ENCODE measurements around the gene ABCC4. TPM values are rescaled to one million over a fixed set of nuclear protein-coding genes. Genes with fewer than 3 reads are reported as not detected.

The ABCC4 gene
- total and polyA plus RNA-seq, 10 donors, result 1.4 to 21.0 (median 13.3) TPM

DNA sequence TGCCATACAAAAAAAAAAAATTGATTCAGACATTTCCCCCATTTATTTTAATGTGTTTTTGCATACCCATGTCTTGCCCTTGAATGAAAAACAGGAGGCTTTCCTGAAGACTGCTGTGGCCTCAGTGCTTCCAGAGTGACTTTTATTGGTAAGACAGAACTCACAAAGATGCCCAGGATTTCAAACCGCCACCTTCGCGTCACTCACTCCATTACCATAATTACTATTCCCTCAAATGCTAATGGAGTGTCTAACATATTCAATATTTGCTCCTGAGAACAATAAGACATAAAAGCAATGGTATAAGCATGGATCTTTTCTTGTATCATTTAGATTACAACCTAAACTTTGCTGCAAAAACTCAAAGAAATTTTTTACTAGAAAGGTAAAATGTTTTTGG, 306.7 kb downstream of the ABCC4 start:
- 61 to 89% (median 72%) methylated on average over 3 of the region's 3 CpGs for WGBS, 5 donors
- intact Hi-C loops (cut with DNase I; ENCODE audit: low total_unique reads), result no loop called here
- DNase-seq, result no peak

GRCh38 chr13:94993616-94994015, 307.6 kb downstream of the ABCC4 start:
- WGBS, 5 donors, result 65 to 83% (median 70%) methylated on average over 3 of the region's 3 CpGs
- Histone ChIP-seq H3K4me3 (no peak overlapping the region), H3K4me1 (no peaks in the 10 kb centered on the region), H3K27me3 (replicated peaks in 1 of 7) (peaks cover 0 to 19% (median 0%) of the 10 kb centered on the region in 7 donors), H3K27ac (no peak overlapping the region), H3K36me3 (no peaks in the 10 kb centered on the region), H3K9me3 (no peaks in the 10 kb centered on the region)
- intact Hi-C loops (cut with DNase I; ENCODE audit: low total_unique reads), result no loop called here
- DNase-seq, result no peak
- TF ChIP-seq CTCF (IDR thresholded peaks at IDR 0.05 in 8 of 11, conservative IDR thresholded peaks at IDR 0.05 in 3 of 11), result no peak

More for the DNA sequence above, 306.7 kb downstream of the ABCC4 start:
- Histone ChIP-seq H3K27me3 (replicated peaks in 1 of 7) (peaks cover 0 to 19% (median 0%) of the 10 kb centered on the region in 7 donors), H3K36me3 (no peaks in the 10 kb centered on the region), H3K4me3 (no peak overlapping the region), H3K27ac (no peak overlapping the region), H3K9me3 (no peaks in the 10 kb centered on the region), H3K4me1 (no peaks in the 10 kb centered on the region)
- TF ChIP-seq CTCF (IDR thresholded peaks at IDR 0.05 in 8 of 11, conservative IDR thresholded peaks at IDR 0.05 in 3 of 11) (no peak), POLR2AphosphoS5 (IDR thresholded peaks at IDR 0.05) (no peak), POLR2A (IDR thresholded peaks at IDR 0.05) (no peak)

- Histone ChIP-seq H3K36me3 (no peaks in the 10 kb centered on the region), H3K4me1 (no peaks in the 10 kb centered on the region), H3K9me3 (no peaks in the 10 kb centered on the region), H3K4me3 (no peak overlapping the region), H3K27ac (no peak overlapping the region), H3K27me3 (replicated peaks in 1 of 7) (peaks cover 0 to 13% (median 0%) of the 10 kb centered on the region in 7 donors)
- 76 to 83% (median 81%) methylated on average over 9 of the region's 9 CpGs for WGBS, 5 donors
- intact Hi-C loops (cut with DNase I; ENCODE audit: low total_unique reads), result no loop called here
- DNase-seq, result no peak
- TF ChIP-seq CTCF (IDR thresholded peaks at IDR 0.05 in 8 of 11, conservative IDR thresholded peaks at IDR 0.05 in 3 of 11), result no peak
- TF ChIP-seq POLR2AphosphoS5 (IDR thresholded peaks at IDR 0.05), result no peak
- TF ChIP-seq POLR2A (IDR thresholded peaks at IDR 0.05), result no peak
These were observed 309.0 kb downstream of the ABCC4 start for GRCh38 chr13:94992036-94992960.

DNA sequence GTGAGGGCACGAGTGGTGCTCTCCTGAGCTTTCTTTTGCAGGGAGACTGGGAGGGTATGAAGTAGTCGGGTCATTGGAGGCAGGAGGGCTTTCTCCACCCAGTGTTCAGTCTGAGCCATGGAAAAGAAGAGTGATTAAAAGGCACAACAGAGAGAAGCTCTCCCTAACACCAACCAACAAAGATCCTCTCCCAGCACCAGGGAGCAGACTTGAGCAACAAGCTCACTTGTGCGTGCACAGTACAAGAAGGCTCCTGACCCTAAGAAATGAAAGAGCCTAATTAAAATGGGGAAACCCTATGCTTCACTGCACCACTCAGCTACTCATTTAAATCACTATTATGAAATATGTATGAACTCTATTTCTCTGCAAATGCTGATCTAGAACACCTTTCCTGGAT, 312.6 kb downstream of the ABCC4 start:
- no peaks in the 10 kb centered on the region for H3K4me1 ChIP-seq
- no peak for TF ChIP-seq CTCF (IDR thresholded peaks at IDR 0.05 in 8 of 11, conservative IDR thresholded peaks at IDR 0.05 in 3 of 11)
- TF ChIP-seq POLR2A (IDR thresholded peaks at IDR 0.05), result no peak
- no peak for TF ChIP-seq POLR2AphosphoS5 (IDR thresholded peaks at IDR 0.05)
- peaks cover 0 to 5% (median 0%) of the 10 kb centered on the region in 7 donors for H3K27me3 ChIP-seq (replicated peaks in 1 of 7)
- H3K4me3 ChIP-seq, result no peak overlapping the region
- no peaks in the 10 kb centered on the region for H3K36me3 ChIP-seq
- intact Hi-C loops (cut with DNase I; ENCODE audit: low total_unique reads), result no loop called here
- H3K9me3 ChIP-seq, result no peaks in the 10 kb centered on the region
- no peak for DNase-seq
- 59 to 81% (median 74%) methylated on average over 3 of the region's 3 CpGs for WGBS, 5 donors
- no peak overlapping the region for H3K27ac ChIP-seq

Measured in spleen (tissue), 11 donors.